ENCODE results near the gene GM2A. TPM values are rescaled to one million over a fixed set of nuclear protein-coding genes. Genes with fewer than 3 reads are reported as not detected.

GM2A gene
- 10 to 100 TPM in 3 of 5 donors, 1 to 10 TPM in 2; 8.2 to 20.9 (median 11.5) TPM for total RNA-seq
- 12.0 TPM for total RNA-seq (2013)
- total RNA-seq, result 3.6 to 268 (median 20.1) reads per million in 29 experiments

DNA sequence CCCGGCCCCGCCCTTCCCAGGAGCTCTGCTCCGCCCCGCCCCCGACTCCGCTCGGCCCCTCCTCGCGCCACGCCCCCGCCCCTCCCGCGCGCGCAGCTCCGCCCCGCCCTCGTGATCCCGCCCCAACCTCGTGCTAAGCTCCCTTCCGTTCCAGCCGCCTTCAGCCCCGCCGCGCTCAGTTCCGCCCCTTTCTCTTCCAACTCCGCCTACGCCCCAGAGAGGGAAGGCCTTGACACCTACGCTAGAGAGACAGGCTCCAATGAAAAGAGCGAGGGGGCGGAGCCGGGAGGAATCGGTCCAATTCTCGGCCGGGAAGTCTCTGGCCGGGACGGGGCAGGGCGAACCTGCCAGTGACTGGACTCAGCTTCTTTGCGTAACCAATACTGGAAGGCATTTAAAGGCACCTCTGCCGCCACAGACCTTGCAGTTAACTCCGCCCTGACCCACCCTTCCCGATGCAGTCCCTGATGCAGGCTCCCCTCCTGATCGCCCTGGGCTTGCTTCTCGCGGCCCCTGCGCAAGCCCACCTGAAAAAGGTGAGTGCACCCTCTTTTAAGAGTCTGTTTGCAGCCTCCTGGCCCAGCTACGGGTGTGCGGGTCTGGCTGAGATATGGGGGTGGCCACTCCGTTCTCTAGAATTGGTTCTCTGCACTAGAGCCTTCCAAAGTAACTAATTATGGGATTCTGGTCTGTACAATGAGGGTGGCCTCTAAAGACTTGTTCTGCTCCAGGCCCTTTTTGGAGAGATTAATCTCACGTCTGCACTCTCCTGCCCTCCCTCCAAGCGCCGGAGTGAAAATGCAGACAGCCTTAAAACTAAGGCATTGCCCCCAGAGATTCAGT is at the start of gene GM2A:
Gene GM2A (plus strand): TSS at position 424 of the 843 bp plus-strand sequence. CDS start 32 bp downstream, at position 456.
- Mint-ChIP-seq H3K4me3 (peak within 1 kb of the TSS; percentile 74 to 95 (median 90)), H3K9me3 (no peaks in the 10 kb centered on the region), H3K27ac (peak within 1 kb of the TSS; percentile 91 to 93), H3K4me1 (peaks cover 32 to 67% (median 48%) of the 10 kb centered on the region in 3 donors), H3K27me3 (no peaks in the 10 kb centered on the region), H3K36me3 (peaks cover 4% of the 10 kb centered on the region)
- peak; percentile 96 to 99 (median 97) for ATAC-seq (replicated peaks in 1 of 4)
- H3K27me3 ChIP-seq (replicated peaks in 1 of 2; ENCODE audit: control insufficient read depth in 2 of 2, extremely low read depth in 1 of 2, insufficient read depth in 2 of 2, low read length in 1 of 2), result no peaks in the 10 kb centered on the region
- H3K36me3 ChIP-seq (ENCODE audit: control insufficient read depth in 2 of 2, extremely low read depth in 1 of 2, insufficient read depth in 1 of 2, low read length in 1 of 2), result peaks cover 0 to 2% of the 10 kb centered on the region in 2 donors
- H3K4me3 ChIP-seq (ENCODE audit: control insufficient read depth in 1 of 2, extremely low read depth in 1 of 2, low read length in 1 of 2), result peak within 1 kb of the TSS; percentile 74 to 82
- no peaks in the 10 kb centered on the region for H3K9me3 ChIP-seq
- POLR2A ChIA-PET, result interaction anchor here (0.6 to 1.3 kb wide), 12 partner anchors 21 to 1254 kb away, joined by 3 to 13 read pairs (median 4); partner anchors contain the start of gene CCDC69 (in 1 of the 2)
- CTCF ChIA-PET, result interaction anchor here (0.6 to 2.2 kb wide), 21 partner anchors 10 to 803 kb away, joined by 3 to 18 read pairs (median 4); partner anchors contain the start of genes ANXA6 (in 1 of the 2), CCDC69 (in 1 of the 2), IRGM (in 1 of the 2) and RBM22 (in 1 of the 2)
- 0% methylated on average over 30 of the region's 52 CpGs for WGBS (ENCODE audit: insufficient coverage)
- H3K4me1 ChIP-seq (ENCODE audit: control insufficient read depth in 1 of 2, extremely low read depth in 1 of 2, insufficient read depth in 2 of 2, low read length in 2 of 2), result peaks cover 9 to 32% of the 10 kb centered on the region in 2 experiments
- DNase-seq, result peak; percentile 94 to 99 (median 97)
- peak within 1 kb of the TSS; percentile 62 for H3K27ac ChIP-seq (ENCODE audit: low read length)

DNA sequence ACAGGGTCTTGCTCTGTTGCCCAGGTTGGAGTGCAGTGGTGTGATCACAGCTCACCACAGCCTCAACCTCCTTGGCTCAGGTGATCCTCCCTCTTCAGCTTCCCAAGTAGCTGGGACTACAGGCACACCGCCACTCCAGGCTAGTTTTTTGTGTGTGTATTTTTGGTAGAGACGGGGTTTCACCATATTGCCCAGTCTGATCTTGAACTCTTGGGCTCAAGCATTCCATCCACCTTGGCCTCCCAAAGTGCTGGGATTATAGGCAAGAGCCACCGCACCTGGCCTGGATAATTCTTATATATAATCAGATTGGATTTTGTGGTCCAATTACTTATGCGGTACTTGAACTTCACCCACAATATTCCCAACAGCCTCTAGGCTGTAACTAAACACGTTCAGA is 48.9 kb upstream of the GM2A start:
- peaks cover 12 to 45% of the 10 kb centered on the region in 2 experiments for H3K4me1 ChIP-seq (ENCODE audit: control insufficient read depth in 1 of 2, extremely low read depth in 1 of 2, insufficient read depth in 2 of 2, low read length in 2 of 2)
- Mint-ChIP-seq H3K4me1 (peaks cover 42 to 58% (median 57%) of the 10 kb centered on the region in 3 donors), H3K27me3 (no peaks in the 10 kb centered on the region), H3K9me3 (no peaks in the 10 kb centered on the region), H3K27ac (peak overlapping the region in 1 of 2 donors; percentile 23), H3K4me3 (no peak overlapping the region), H3K36me3 (peaks cover 35% of the 10 kb centered on the region)
- no peak overlapping the region for H3K4me3 ChIP-seq (ENCODE audit: control insufficient read depth in 1 of 2, extremely low read depth in 1 of 2, low read length in 1 of 2)
- DNase-seq (no peak), ATAC-seq (replicated peaks in 1 of 4) (no peak)
- WGBS (ENCODE audit: insufficient coverage), result no CpG with 5 or more reads among the region's 5 CpGs
- no peaks in the 10 kb centered on the region for H3K9me3 ChIP-seq
- POLR2A ChIA-PET, result interaction anchor here in 1 of 2 donors (0.7 kb wide), 1 partner anchor 9 kb away, joined by 3 read pairs; no protein-coding TSS in a partner anchor
- CTCF ChIA-PET, result interaction anchor here in 1 of 2 donors (0.6 to 0.7 kb wide), 2 partner anchors 20 to 748 kb away, joined by 3 to 4 read pairs; partner anchors contain the start of gene CCDC69
- H3K27me3 ChIP-seq (replicated peaks in 1 of 2; ENCODE audit: control insufficient read depth in 2 of 2, extremely low read depth in 1 of 2, insufficient read depth in 2 of 2, low read length in 1 of 2), result no peaks in the 10 kb centered on the region
- peaks cover 8 to 42% of the 10 kb centered on the region in 2 donors for H3K36me3 ChIP-seq (ENCODE audit: control insufficient read depth in 2 of 2, extremely low read depth in 1 of 2, insufficient read depth in 1 of 2, low read length in 1 of 2)
- no peak overlapping the region for H3K27ac ChIP-seq (ENCODE audit: low read length)

DNA sequence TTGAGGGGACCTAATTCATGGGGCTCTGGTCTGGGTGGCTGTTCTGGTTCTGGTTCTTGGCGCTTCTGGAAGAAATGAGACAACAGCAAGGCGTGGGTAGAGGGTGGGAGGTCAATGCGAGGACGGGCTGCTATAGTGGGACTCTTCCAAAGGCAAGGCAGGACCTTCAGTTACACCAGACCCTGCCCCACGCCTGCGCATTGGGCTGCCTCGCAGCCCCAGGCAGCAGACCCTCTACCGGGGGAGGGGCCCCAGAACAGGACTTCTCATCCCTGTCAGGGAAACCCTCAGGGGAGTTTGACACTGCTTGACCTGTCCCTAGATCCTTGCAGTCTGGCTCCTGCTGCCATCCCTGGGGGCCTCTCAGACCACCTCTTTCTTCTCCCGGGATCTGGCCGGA is 47.6 kb upstream of the GM2A start:
- WGBS (ENCODE audit: insufficient coverage), result 90% methylated on average over 10 of the region's 10 CpGs
- no peak overlapping the region for H3K4me3 ChIP-seq (ENCODE audit: control insufficient read depth in 1 of 2, extremely low read depth in 1 of 2, low read length in 1 of 2)
- Mint-ChIP-seq H3K27me3 (no peaks in the 10 kb centered on the region), H3K27ac (peak overlapping the region; percentile 60 to 80), H3K36me3 (peaks cover 25% of the 10 kb centered on the region), H3K9me3 (no peaks in the 10 kb centered on the region), H3K4me3 (peak overlapping the region in 1 of 3 donors; percentile 23), H3K4me1 (peaks cover 55 to 68% (median 68%) of the 10 kb centered on the region in 3 donors)
- peaks cover 18 to 57% of the 10 kb centered on the region in 2 experiments for H3K4me1 ChIP-seq (ENCODE audit: control insufficient read depth in 1 of 2, extremely low read depth in 1 of 2, insufficient read depth in 2 of 2, low read length in 2 of 2)
- ChIA-PET POLR2A (no interaction called here), CTCF (no interaction called here)
- DNase-seq (peak in 1 of 35 experiments; percentile 8), ATAC-seq (replicated peaks in 1 of 4) (no peak)
- peaks cover 5 to 28% of the 10 kb centered on the region in 2 donors for H3K36me3 ChIP-seq (ENCODE audit: control insufficient read depth in 2 of 2, extremely low read depth in 1 of 2, insufficient read depth in 1 of 2, low read length in 1 of 2)
- H3K9me3 ChIP-seq, result no peaks in the 10 kb centered on the region
- no peak overlapping the region for H3K27ac ChIP-seq (ENCODE audit: low read length)
- no peaks in the 10 kb centered on the region for H3K27me3 ChIP-seq (replicated peaks in 1 of 2; ENCODE audit: control insufficient read depth in 2 of 2, extremely low read depth in 1 of 2, insufficient read depth in 2 of 2, low read length in 1 of 2)

DNA sequence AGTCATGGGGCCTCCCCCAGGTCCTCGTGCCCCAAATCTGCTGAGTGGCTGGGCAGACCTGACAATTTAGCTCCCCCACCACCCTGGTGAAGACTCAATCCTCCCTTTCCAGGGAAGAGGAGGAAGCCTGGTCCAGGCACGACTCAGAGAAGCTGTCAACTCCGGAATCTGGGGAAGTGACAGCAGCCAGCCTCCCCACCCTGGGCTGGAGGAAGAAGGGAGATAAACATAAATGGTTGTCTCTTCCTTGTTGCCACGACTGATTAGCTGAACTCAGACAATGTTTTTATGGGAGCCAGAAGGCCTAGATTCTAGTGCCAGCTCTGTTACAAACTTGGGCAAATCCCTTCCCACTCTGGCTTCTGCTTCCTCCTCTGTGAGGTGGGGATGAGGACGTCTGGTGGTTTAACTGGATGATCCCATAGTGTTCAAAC is 44.5 kb upstream of the GM2A start:
- POLR2A ChIA-PET, result interaction anchor here (0.5 to 1.0 kb wide), 2 partner anchors 15 to 16 kb away, joined by 3 read pairs; no protein-coding TSS in a partner anchor
- H3K27me3 Mint-ChIP-seq, result no peaks in the 10 kb centered on the region
- H3K9me3 Mint-ChIP-seq, result no peaks in the 10 kb centered on the region
- Histone ChIP-seq H3K4me3 (ENCODE audit: control insufficient read depth in 1 of 2, extremely low read depth in 1 of 2, low read length in 1 of 2) (no peak overlapping the region), H3K27ac (ENCODE audit: low read length) (peak overlapping the region; percentile 0), H3K36me3 (ENCODE audit: control insufficient read depth in 2 of 2, extremely low read depth in 1 of 2, insufficient read depth in 1 of 2, low read length in 1 of 2) (peaks cover 5 to 6% of the 10 kb centered on the region in 2 donors), H3K27me3 (replicated peaks in 1 of 2; ENCODE audit: control insufficient read depth in 2 of 2, extremely low read depth in 1 of 2, insufficient read depth in 2 of 2, low read length in 1 of 2) (no peaks in the 10 kb centered on the region), H3K4me1 (ENCODE audit: control insufficient read depth in 1 of 2, extremely low read depth in 1 of 2, insufficient read depth in 2 of 2, low read length in 2 of 2) (peaks cover 29 to 73% of the 10 kb centered on the region in 2 experiments), H3K9me3 (no peaks in the 10 kb centered on the region)
- peak overlapping the region in 2 of 3 donors; percentile 28 to 30 for H3K4me3 Mint-ChIP-seq
- CTCF ChIA-PET, result no interaction called here
- no peak for DNase-seq
- 56% methylated on average over 1 of the region's 5 CpGs for WGBS (ENCODE audit: insufficient coverage)
- peaks cover 69 to 77% (median 76%) of the 10 kb centered on the region in 3 donors for H3K4me1 Mint-ChIP-seq
- H3K27ac Mint-ChIP-seq, result peak overlapping the region; percentile 68 to 91
- peaks cover 18% of the 10 kb centered on the region for H3K36me3 Mint-ChIP-seq
- ATAC-seq (replicated peaks in 1 of 4), result no peak

DNA sequence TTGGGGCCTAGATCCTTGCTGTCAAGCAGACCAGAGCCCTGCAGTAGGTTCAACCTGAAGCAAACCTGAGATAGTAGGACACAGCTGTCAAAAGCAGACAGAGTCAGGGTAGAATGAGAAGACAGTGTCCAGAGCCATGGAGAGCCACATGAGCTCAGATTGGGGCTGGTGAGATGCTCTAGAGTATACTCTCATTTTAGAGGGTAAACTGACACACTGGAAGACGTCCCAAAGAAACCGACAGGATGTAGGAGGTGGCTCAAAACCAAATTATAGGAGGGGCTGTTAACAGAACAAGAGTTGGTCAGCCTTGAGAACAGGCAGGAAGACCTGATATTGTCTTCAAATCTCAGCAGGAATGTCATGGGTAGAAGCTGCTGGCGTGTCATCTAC is 40.6 kb upstream of the GM2A start:
- Mint-ChIP-seq H3K9me3 (no peaks in the 10 kb centered on the region), H3K4me3 (peak overlapping the region; percentile 72 to 85 (median 76)), H3K36me3 (peaks cover 26% of the 10 kb centered on the region), H3K27ac (peak overlapping the region; percentile 97 to 98), H3K4me1 (peaks cover 88 to 92% (median 90%) of the 10 kb centered on the region in 3 donors), H3K27me3 (no peaks in the 10 kb centered on the region)
- DNase-seq, result no peak
- ChIA-PET POLR2A (interaction anchor here in 1 of 2 donors (0.9 to 1.8 kb wide), 3 partner anchors 10 to 40 kb away, joined by 3 to 8 read pairs (median 6); partner anchors contain the start of gene CCDC69), CTCF (interaction anchor here (0.6 to 4.3 kb wide), 8 partner anchors 11 to 1361 kb away, joined by 3 to 28 read pairs (median 4); partner anchors contain the start of genes CCDC69 (in 1 of the 2) and GM2A (in 1 of the 2))
- WGBS (ENCODE audit: insufficient coverage), result 0% methylated on average over 2 of the region's 3 CpGs
- Histone ChIP-seq H3K4me3 (ENCODE audit: control insufficient read depth in 1 of 2, extremely low read depth in 1 of 2, low read length in 1 of 2) (peak overlapping the region; percentile 61 to 87), H3K27me3 (replicated peaks in 1 of 2; ENCODE audit: control insufficient read depth in 2 of 2, extremely low read depth in 1 of 2, insufficient read depth in 2 of 2, low read length in 1 of 2) (no peaks in the 10 kb centered on the region), H3K36me3 (ENCODE audit: control insufficient read depth in 2 of 2, extremely low read depth in 1 of 2, insufficient read depth in 1 of 2, low read length in 1 of 2) (peaks cover 0 to 11% of the 10 kb centered on the region in 2 donors), H3K9me3 (no peaks in the 10 kb centered on the region), H3K27ac (ENCODE audit: low read length) (peak overlapping the region; percentile 91), H3K4me1 (ENCODE audit: control insufficient read depth in 1 of 2, extremely low read depth in 1 of 2, insufficient read depth in 2 of 2, low read length in 2 of 2) (peaks cover 53 to 94% of the 10 kb centered on the region in 2 experiments)
- ATAC-seq (replicated peaks in 1 of 4), result peak in 2 of 4 experiments; percentile 0 to 4

All from T-cell (primary cell).